IMR-90 (cell line): Measurements from ENCODE around the gene TNS3.

Source experiments
- BHLHE40 ChIP-seq: fragments of 150-350 bp; IDR thresholded peaks from 2 replicates; pipeline ENCODE4 v1.6.1; 2016; ENCODE audit warnings: mild to moderate bottlenecking, low read depth, low read length
- FOS ChIP-seq: fragments of 150-350 bp; IDR thresholded peaks from 2 replicates; pipeline ENCODE4 v1.6.1; 2016; ENCODE audit warnings: low read depth, low read length
- TF ChIP-seq, protein P1 (sequence below): conservative IDR thresholded peaks from 2 replicates; pipeline ENCODE4 v1.5.1; 2012; ENCODE audit warnings: mild to moderate bottlenecking, low read depth, low read length, improper control_type of control experiment

DNA sequence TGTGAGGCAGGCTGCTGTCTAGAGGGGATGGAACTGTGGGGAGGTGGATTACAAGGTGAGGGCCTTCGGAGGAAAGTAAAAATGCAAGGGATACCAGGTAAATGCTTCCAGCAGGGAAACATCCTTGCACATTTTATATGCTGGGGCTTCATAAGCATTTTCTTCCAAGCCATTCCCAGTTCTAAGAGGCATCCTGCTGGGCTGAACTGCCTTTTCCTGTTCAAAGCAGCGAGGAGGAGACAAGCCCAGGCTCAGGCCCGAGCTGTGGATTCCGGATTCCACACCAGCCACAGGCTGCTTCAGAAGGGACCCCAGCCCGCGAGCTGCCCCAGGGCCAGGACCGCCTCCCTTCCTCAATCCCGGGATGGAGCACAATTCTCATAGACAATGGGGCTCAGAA is 249.7 kb downstream of the TNS3 start:
- TF ChIP-seq, protein P1, sequence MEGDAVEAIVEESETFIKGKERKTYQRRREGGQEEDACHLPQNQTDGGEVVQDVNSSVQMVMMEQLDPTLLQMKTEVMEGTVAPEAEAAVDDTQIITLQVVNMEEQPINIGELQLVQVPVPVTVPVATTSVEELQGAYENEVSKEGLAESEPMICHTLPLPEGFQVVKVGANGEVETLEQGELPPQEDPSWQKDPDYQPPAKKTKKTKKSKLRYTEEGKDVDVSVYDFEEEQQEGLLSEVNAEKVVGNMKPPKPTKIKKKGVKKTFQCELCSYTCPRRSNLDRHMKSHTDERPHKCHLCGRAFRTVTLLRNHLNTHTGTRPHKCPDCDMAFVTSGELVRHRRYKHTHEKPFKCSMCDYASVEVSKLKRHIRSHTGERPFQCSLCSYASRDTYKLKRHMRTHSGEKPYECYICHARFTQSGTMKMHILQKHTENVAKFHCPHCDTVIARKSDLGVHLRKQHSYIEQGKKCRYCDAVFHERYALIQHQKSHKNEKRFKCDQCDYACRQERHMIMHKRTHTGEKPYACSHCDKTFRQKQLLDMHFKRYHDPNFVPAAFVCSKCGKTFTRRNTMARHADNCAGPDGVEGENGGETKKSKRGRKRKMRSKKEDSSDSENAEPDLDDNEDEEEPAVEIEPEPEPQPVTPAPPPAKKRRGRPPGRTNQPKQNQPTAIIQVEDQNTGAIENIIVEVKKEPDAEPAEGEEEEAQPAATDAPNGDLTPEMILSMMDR = no peak
- TF ChIP-seq BHLHE40 (no peak), FOS (no peak)
